HG03103 (cell line): ENCODE measurements around the gene IGFL4.

ENCODE experiments used
- ATAC-seq: cut with Tn5 transposase; IDR thresholded peaks from one replicate; pipeline ENCODE4 v1.9.1; 2021; ENCODE audit warnings: low read depth; ENCODE audit not compliant: unreplicated experiment

IGFL4 gene

GRCh38 chr19:45998834-45999233 is 42.0 kb downstream of the IGFL4 start:
- ATAC-seq, result no peak

- no peak for ATAC-seq
These were observed 43.9 kb downstream of the IGFL4 start for GRCh38 chr19:45996933-45997332.

GRCh38 chr19:45995715-45996385 is 45.0 kb downstream of the IGFL4 start:
- no peak for ATAC-seq

- peak; percentile 90 for ATAC-seq
These were observed 45.6 kb downstream of the IGFL4 start, which contains the start of gene CCDC61 for GRCh38 chr19:45994998-45995714. Gene CCDC61, plus strand, starts transcription at chr19:45995467. Its CDS starts 7,552 bp downstream, at chr19:46003019.

GRCh38 chr19:45994456-45994997 is 46.3 kb downstream of the IGFL4 start:
- no peak for ATAC-seq

- no peak for ATAC-seq
These were observed 50.6 kb downstream of the IGFL4 start for GRCh38 chr19:45990113-45990728.
